ENCODE measurements around the gene ARL2. TPM values are rescaled to one million over a fixed set of nuclear protein-coding genes. Genes with fewer than 3 reads are reported as not detected.
A peak's percentile ranks its signal among the peaks of the same experiment; 100 is the strongest.

Gene ARL2
- total and polyA plus RNA-seq, 2 donors (not counting 1 experiment from before 2014, with no cell fraction given), result 99.2 to 138 TPM

GRCh38 chr11:64996327-64996709 is 17.6 kb upstream of the ARL2 start:
- TF ChIP-seq, protein P1, sequence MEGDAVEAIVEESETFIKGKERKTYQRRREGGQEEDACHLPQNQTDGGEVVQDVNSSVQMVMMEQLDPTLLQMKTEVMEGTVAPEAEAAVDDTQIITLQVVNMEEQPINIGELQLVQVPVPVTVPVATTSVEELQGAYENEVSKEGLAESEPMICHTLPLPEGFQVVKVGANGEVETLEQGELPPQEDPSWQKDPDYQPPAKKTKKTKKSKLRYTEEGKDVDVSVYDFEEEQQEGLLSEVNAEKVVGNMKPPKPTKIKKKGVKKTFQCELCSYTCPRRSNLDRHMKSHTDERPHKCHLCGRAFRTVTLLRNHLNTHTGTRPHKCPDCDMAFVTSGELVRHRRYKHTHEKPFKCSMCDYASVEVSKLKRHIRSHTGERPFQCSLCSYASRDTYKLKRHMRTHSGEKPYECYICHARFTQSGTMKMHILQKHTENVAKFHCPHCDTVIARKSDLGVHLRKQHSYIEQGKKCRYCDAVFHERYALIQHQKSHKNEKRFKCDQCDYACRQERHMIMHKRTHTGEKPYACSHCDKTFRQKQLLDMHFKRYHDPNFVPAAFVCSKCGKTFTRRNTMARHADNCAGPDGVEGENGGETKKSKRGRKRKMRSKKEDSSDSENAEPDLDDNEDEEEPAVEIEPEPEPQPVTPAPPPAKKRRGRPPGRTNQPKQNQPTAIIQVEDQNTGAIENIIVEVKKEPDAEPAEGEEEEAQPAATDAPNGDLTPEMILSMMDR (conservative IDR thresholded peaks at IDR 0.05 in 1 of 2, IDR thresholded peaks at IDR 0.05 in 1 of 2; ENCODE audit: low read depth in 1 of 2, low read length in 2 of 2), result no peak
- no peak for TF ChIP-seq EZH2 (IDR thresholded peaks at IDR 0.05; ENCODE audit: low read length, missing control alignments)
- Histone ChIP-seq H4K20me1 (ENCODE audit: control insufficient read depth, extremely low read depth, insufficient read depth, low read length) (no peaks in the 10 kb centered on the region), H3K9ac (ENCODE audit: insufficient read depth, low read length) (no peak overlapping the region), H3K4me2 (ENCODE audit: extremely low read depth, insufficient read depth, low read length) (peak overlapping the region; percentile 89), H3K36me3 (ENCODE audit: control insufficient read depth, insufficient read depth, low read length) (no peaks in the 10 kb centered on the region), H3K9me3 (ENCODE audit: control insufficient read depth, insufficient read depth, low read depth, low read length) (no peaks in the 10 kb centered on the region), H3K4me1 (ENCODE audit: control insufficient read depth, extremely low read depth, insufficient read depth, low read length) (no peaks in the 10 kb centered on the region), H3K27ac (ENCODE audit: insufficient read depth, low read length) (peak overlapping the region; percentile 17), H3K4me3 (replicated peaks in 1 of 4; ENCODE audit: control extremely low read depth in 1 of 4, insufficient read depth in 1 of 4, low read depth in 3 of 4, low read length in 4 of 4) (peak overlapping the region; percentile 28 to 59 (median 45)), H3K27me3 (ENCODE audit: control insufficient read depth, insufficient read depth, low read length) (no peaks in the 10 kb centered on the region), H2AFZ (ENCODE audit: low read length) (peak overlapping the region; percentile 76), H3K79me2 (ENCODE audit: control insufficient read depth, insufficient read depth, low read length) (no peaks in the 10 kb centered on the region)
- DNase-seq (ENCODE audit: low read depth in 2 of 2), result no peak

DNA sequence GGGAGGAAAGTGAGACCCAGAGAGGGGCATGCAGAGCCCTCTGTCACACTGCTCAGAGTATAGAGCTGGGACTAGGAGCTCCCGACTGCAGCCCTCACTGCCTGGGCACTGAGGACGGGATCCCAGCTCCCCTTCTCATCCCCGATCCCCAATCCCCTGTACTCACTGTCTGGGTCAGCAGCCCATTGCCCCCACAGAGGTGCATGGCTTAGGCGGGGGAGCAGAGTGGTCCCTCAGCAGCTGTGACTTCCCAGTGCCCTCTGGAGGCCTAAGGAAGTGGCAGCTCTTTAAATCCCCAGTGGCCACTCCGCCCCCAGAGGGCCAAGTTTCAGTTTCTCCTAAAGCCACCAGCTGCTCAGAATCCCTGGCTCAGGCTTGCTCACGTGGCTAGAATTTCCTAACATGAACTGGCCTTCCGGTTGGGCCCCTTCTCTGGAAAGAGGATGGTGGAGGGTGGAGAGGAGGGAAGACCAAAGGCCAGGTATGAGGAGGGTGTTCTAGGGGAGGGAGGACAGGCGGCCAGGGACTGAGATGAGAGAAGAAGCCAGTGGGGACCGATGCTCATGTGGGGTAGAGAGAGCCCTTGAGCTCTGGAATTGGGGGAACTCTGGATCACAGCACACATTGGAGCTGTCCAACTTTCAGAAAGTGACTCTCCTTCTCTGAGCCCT is 17.1 kb upstream of the ARL2 start, which contains the start of gene BATF2:
Gene BATF2 (minus strand): TSS at position 262 of the 671 bp plus-strand sequence. CDS start 57 bp downstream, at position 205.
- H2AFZ ChIP-seq (ENCODE audit: low read length), result peak within 1 kb of the TSS; percentile 76
- H3K4me2 ChIP-seq (ENCODE audit: extremely low read depth, insufficient read depth, low read length), result peak within 1 kb of the TSS; percentile 89
- H3K27ac ChIP-seq (ENCODE audit: insufficient read depth, low read length), result peak within 1 kb of the TSS; percentile 41
- no peaks in the 10 kb centered on the region for H3K36me3 ChIP-seq (ENCODE audit: control insufficient read depth, insufficient read depth, low read length)
- no peaks in the 10 kb centered on the region for H3K4me1 ChIP-seq (ENCODE audit: control insufficient read depth, extremely low read depth, insufficient read depth, low read length)
- H3K9ac ChIP-seq (ENCODE audit: insufficient read depth, low read length), result no peak within 1 kb of the TSS
- H3K27me3 ChIP-seq (ENCODE audit: control insufficient read depth, insufficient read depth, low read length), result no peaks in the 10 kb centered on the region
- H3K4me3 ChIP-seq (replicated peaks in 1 of 4; ENCODE audit: control extremely low read depth in 1 of 4, insufficient read depth in 1 of 4, low read depth in 3 of 4, low read length in 4 of 4), result peak within 1 kb of the TSS; percentile 28 to 59 (median 45)
- peak; percentile 57 to 87 for DNase-seq (ENCODE audit: low read depth in 2 of 2)
- no peaks in the 10 kb centered on the region for H3K9me3 ChIP-seq (ENCODE audit: control insufficient read depth, insufficient read depth, low read depth, low read length)
- TF ChIP-seq, protein P1 (conservative IDR thresholded peaks at IDR 0.05 in 1 of 2, IDR thresholded peaks at IDR 0.05 in 1 of 2; ENCODE audit: low read depth in 1 of 2, low read length in 2 of 2), result peak; percentile 49 to 54
- TF ChIP-seq EZH2 (IDR thresholded peaks at IDR 0.05; ENCODE audit: low read length, missing control alignments), result no peak
- no peaks in the 10 kb centered on the region for H4K20me1 ChIP-seq (ENCODE audit: control insufficient read depth, extremely low read depth, insufficient read depth, low read length)
- H3K79me2 ChIP-seq (ENCODE audit: control insufficient read depth, insufficient read depth, low read length), result no peaks in the 10 kb centered on the region

DNA sequence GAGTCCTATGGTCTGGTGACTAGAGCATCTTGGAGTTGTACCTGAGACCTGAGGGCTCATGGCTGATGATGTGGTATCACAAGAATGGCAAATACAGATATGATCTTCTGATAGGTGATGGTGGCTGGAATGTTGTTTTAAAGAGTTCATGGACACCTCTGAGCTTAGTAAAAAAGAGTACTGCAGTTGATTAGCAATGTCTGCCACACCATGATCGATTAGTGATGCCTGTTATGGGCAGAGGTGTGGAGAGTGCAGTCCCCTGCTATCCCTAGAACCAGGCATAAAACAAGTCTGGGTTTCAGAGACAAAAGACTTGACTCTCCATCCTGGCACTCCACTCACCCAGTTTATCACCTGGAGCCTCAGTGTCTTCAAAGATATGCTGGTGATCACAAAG is 15.8 kb upstream of the ARL2 start:
- H2AFZ ChIP-seq (ENCODE audit: low read length), result no peak overlapping the region
- no peaks in the 10 kb centered on the region for H4K20me1 ChIP-seq (ENCODE audit: control insufficient read depth, extremely low read depth, insufficient read depth, low read length)
- TF ChIP-seq, protein P1 (conservative IDR thresholded peaks at IDR 0.05 in 1 of 2, IDR thresholded peaks at IDR 0.05 in 1 of 2; ENCODE audit: low read depth in 1 of 2, low read length in 2 of 2), result no peak
- no peak for TF ChIP-seq EZH2 (IDR thresholded peaks at IDR 0.05; ENCODE audit: low read length, missing control alignments)
- no peak overlapping the region for H3K4me2 ChIP-seq (ENCODE audit: extremely low read depth, insufficient read depth, low read length)
- no peaks in the 10 kb centered on the region for H3K27me3 ChIP-seq (ENCODE audit: control insufficient read depth, insufficient read depth, low read length)
- no peaks in the 10 kb centered on the region for H3K79me2 ChIP-seq (ENCODE audit: control insufficient read depth, insufficient read depth, low read length)
- H3K36me3 ChIP-seq (ENCODE audit: control insufficient read depth, insufficient read depth, low read length), result no peaks in the 10 kb centered on the region
- H3K4me1 ChIP-seq (ENCODE audit: control insufficient read depth, extremely low read depth, insufficient read depth, low read length), result no peaks in the 10 kb centered on the region
- H3K9me3 ChIP-seq (ENCODE audit: control insufficient read depth, insufficient read depth, low read depth, low read length), result no peaks in the 10 kb centered on the region
- H3K4me3 ChIP-seq (replicated peaks in 1 of 4; ENCODE audit: control extremely low read depth in 1 of 4, insufficient read depth in 1 of 4, low read depth in 3 of 4, low read length in 4 of 4), result no peak overlapping the region
- no peak for DNase-seq (ENCODE audit: low read depth in 2 of 2)
- no peak overlapping the region for H3K27ac ChIP-seq (ENCODE audit: insufficient read depth, low read length)
- no peak overlapping the region for H3K9ac ChIP-seq (ENCODE audit: insufficient read depth, low read length)
